A172 (cell line): ENCODE measurements around the gene PRKN. TPM values are rescaled to one million over a fixed set of nuclear protein-coding genes. Genes with fewer than 3 reads are reported as not detected.
A peak's percentile ranks its signal among the peaks of the same experiment; 100 is the strongest.
"Not testable (repeated sequence)": the region's sequence is repeated elsewhere in the genome, so short reads cannot be mapped to it uniquely, and the experiment has no call there.

ENCODE experiments used
- DNase-seq: peaks from one replicate; pipeline ENCODE4 v3.0.0-alpha.2; 2015; ENCODE audit warnings: low spot score
- total RNA-seq: library from RNA; depleted of rRNA; stranded (reverse); fragments of >200 nt; shearing (Covaris generic); gene quantifications from 2 replicates; pipeline ENCODE4 v1.2.3, GENCODE V29; 2014; rRNA removed

Gene PRKN
- total RNA-seq, 1 experiment from 2014 or later: 0.43 TPM

DNA sequence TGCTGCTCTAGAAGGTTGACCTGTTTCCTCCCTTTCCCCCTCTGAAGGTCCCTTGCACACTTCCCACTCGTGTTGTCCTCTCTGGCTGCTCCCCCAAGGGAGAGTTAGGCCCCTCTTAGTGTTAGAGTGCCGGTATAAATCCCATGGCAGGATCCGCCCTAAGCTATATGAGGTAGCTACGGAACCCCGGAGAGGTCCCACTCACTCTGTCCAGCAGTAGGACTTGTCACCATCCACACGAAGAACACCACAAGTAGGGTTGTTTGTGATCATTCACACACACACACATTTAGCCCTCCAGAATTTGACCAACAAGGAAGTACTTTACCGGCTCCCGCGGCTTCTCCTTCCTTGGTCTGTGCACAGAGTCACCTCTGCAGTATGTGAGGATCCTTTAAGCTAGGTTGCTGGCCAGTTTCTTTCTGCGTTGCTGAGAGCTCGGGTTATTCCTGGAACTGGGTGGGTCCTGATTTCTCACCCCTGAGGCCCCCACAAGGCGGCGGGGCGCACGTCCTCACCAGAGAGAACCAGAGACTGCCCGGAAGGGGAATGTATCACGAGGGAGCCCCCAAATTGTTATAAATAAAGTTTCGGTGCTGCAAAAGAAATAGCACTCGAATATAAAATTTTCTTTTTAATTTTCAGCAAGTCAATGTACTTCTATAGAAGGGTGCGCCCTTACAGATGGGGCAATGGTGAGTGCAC, 1412.9 kb downstream of the PRKN start:
- DNase-seq: not testable (repeated sequence)

DNA sequence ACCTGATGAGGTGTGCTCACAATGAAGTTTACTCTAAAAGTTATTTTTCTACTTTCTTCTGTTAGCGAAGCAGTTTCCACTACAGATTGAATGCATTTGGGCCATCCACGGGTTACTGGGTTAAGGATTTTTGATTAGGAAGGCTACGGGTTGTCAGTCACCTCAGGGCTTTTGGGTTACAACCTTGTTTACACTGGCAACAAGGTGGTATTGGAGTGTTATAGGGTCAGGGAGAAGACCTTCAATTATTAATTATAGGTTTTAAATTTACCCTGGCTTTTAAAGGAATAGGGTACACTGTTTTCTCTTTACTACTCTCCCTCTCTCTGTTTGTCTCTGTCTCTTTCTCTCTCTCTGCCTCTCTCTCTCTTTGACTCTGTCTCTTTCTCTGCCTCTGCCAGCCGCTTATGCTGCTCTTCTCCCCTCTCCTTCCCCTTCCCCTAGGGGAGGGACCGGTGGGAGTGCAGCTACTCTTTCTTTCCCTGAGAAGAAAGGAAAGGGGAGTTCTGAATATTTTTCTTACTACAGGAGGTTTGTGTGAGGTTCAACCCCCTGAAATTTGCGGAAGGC, 1413.5 kb downstream of the PRKN start:
- no peak for DNase-seq

DNA sequence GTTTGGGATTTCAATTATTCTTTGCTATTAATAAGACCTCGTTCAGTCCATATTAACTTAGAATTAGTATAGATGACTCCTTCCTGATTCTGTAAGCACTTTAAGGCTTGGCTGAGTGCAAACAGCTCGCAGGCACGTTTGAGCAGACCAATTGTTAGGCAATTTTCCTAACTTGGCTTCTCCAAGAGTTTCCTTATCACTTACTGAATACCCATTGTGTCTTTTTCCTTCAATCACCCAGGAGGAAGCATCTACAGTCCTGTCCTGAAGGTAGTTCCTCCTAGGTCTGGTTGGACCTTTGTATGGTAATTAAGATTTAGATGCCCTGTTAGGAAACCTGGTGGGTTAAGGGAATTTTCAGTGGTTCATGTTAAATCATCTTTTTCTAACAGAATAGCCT, 1414.1 kb downstream of the PRKN start:
- not testable (repeated sequence) for DNase-seq

DNA sequence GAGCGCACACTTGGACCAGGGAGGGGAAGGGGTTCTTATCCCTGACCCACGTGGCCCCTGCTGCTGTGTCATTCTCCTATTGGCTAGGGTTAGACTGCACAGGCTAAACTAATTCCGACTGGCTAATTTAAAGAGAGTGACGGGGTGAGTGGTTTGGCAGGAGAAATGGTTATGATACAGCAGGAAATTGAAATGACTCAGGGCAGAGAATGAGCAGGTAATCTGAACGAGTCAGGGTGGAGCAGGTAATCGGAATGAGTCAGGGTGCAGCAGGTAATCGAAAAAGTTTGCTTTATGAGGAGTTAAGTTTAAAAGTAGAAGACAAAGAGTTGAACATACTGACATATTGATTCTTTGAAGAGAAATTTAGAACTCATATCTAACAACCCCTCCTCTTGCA, 1417.8 kb downstream of the PRKN start:
- peak; percentile 10 for DNase-seq

DNA sequence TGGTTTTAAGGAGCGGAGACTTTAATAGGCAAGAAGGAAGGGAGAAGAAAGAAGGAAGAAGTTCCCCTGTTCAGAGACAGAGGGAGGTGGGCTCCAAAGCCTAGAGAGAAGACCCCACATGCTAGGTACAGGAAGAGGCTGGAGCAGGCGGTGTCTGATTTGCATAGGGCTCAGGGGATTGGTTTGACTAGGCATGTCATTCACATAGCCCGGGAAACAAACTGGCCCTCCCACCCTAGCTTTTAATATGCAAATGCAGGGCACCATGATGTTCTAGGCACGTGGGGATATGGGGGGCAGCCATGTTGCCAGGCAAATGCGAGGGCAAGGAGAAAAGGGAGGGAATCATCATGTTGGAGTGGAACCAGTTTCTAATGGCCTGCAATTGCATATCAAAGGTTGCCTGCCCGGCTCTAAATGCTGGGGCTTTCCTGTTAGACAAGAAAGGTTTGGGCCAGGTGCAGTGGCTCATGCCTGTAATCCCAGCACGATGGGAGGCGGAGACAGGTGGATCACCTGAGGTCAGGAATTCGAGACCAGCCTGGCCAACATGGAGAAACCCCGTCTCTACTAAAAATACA, 1419.4 kb downstream of the PRKN start:
- no peak for DNase-seq

DNA sequence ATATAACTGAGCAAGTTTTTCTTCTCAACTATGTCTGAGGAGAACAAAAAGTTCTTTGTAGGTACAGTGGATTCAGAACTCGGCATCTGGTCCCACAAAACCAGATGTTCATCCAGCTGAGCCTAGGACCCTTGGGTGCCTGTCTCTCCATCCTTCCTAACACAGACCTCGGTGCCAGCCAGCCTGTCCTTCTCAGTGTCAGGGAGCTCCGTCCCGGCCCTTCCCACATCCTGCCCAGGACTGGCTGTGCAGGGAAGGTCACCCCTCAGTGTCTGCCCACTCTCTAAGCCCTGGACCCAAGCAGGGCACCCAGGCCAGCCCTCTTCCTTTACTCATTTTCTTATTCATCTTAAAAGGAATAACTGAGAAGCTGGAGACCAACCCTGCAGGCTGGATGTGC, 1421.7 kb downstream of the PRKN start:
- DNase-seq: no peak

DNA sequence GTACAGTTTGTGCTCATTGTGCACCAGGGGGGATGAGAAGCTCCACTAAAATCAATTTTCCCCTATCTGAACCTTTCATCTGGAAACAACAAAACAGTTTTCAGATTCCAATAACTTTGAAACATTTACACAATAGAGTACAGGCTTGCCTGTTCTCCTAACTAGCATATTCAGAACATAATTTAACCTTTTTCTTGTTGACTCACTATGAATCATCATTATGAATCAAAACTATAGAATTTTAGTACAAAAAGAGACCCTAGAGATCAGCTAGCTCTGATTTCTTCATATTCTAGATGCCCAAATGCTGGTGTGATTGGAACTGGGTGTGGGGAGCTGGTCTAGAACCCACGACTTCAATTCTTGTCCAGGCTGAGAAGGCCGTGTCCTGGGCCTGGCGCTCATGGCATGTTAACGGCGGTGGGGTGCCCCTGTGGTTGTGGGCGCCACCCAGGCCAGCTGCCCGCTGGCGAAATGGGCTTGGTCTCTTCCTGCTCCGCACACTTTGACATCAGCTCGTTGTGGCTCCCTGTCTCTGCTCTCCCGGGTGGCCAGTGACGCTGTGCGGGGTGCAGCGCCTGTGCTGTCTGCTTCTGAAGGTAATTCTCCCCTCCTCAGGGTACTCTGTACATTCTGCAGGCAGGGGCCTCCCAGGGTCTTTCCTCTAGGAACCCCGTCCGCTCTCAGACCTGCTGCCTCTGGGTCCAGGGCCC, 1423.8 kb downstream of the PRKN start:
- DNase-seq: peak; percentile 16

DNA sequence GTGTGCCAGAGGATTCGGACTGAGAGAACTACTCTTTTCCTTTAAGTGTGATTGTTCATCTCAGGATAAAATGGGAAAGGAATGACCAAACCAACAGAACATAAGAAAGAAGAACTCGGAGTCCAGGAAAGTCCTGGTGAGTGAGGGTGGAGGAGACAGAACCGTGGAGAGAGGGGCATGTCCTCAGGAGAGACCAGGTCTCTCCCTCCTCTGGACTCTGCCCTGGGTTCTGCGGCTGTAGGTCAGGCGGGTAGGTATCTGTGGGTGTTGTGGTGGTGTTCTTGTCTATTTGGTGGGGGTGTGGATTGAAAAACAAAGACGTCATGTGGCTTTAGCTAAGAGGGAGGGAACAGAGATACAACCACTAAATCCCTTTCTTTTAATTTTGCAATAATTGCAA, 1424.6 kb downstream of the PRKN start:
- no peak for DNase-seq

DNA sequence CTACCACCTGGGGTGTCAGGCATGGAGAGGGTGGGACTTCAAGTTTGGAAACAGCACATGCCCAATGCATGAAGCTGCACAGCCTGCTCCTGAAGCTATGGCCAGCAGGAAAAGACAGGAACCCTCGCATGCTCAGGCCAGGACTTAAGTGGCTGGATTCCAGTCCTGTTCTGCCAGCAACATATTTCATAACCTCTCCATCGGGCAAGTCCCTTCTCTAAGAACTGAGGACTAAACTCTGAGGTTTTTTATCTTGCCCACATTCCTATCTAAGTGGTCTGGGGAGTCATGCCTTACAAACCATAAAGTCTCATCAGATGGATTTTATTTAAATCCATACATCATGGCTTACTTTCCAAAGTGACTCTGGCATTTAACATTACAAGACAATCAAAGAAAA, 1426.2 kb downstream of the PRKN start:
- peak; percentile 73 for DNase-seq

DNA sequence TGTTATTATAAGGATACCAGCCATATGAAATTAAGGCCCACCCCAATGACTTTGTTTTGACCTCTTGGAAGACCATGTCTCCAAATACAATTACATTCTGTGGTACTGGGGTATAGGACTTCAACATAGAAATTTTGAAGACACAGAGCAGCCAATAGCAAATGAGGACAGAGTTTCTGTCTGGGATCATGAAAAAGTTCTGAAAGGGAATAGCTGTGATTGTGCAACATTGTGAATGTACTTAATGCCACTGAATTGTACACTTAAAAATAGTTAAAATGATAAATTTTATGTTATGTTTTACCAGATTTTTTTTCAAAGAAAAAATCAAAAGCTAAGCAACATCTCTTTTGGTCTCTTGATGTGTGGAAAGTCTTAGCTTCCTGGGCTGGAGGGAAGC, 1426.7 kb downstream of the PRKN start:
- DNase-seq: no peak

DNA sequence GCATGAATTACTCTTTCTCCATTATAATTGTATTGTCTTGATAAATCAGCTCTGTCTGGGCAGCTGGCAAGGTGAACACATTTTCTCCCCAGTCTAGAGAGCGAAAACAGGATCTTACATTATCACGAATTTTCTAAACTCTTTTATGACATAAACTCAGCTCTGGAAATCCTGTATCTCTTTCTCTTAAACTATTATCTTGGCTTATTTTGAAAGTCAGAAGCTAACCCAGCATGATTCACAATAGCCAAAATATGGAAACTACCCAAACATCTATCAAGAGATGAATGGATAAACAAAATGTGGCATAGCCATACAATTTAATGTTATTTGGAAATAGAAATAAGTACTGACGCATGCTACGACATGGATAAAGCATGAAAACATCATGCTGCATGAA, 1427.8 kb downstream of the PRKN start:
- no peak for DNase-seq

Other genes with a start within 250 kb of the PRKN start
- gene PACRG, start 208 bp upstream of the PRKN start, total RNA-seq: not detected in 2 replicates